HG03103 (cell line): ENCODE results near the gene IGF2BP2.

Source experiments
- ATAC-seq: cut with Tn5 transposase; IDR thresholded peaks from one replicate; pipeline ENCODE4 v1.9.1; 2021; ENCODE audit warnings: low read depth; ENCODE audit not compliant: unreplicated experiment

Gene IGF2BP2

DNA sequence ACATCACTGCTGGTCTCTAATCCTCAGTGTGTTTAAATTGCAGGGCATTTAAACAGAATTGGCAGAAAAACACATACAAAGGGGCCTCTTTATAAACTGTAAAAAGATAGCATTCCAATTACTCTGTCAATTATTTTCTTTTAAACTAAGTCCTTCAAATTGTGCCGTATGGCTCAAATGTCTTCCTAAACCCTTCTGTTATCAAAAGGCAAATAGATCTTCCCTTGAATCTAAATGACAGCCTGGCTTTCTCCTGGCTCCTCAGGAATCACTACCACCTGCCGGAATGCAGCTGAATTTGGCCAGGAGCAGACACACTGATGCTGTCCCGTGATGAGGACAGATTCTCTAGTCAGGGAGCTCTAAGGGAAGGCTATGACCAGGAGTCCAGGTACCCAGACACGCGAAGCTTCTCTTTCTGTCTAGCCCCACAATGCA, 85.6 kb downstream of the IGF2BP2 start:
- ATAC-seq: no peak

DNA sequence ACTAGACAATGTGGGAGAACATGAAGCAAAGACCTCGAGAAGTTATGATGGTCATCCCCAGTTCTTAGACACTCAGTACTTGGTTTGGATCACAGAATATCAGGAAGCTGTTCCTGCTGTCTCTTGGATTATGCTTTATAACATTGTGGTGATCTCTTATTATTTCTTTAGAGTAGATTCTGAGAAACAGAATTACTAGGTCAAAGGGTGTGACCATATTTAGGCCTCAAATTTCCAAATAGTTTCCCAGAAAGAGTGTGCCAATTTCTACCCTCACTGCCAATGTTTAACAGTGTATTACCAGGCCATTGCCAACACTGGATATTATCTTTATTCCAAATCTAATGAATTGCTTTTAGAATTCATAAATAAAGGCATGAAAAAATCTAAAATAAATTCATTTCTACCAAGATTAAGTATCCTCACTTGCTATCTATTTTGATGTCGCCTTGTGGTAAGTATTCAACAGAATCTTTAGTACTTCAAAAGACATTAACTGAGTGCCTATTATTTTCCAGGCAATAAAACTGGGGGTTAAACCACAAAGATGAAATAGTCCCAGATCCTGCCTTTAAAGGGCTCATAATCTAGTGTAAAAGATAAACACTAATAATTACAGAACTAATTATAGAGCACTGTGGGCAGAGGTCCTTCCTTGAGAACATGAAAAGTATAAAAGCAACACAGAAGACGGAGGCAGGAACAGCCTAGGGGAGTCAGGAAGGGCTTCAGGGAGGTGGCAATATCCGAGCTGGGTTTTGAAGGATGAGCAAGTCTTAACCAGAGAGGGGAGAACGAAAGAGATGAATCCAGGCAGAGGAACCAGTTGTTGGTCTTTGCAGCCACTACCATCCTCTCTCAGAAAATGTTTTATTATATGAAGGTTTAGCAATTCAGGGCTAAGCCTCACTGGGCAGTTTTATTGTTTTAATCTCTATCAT, 86.8 kb downstream of the IGF2BP2 start:
- no peak for ATAC-seq

DNA sequence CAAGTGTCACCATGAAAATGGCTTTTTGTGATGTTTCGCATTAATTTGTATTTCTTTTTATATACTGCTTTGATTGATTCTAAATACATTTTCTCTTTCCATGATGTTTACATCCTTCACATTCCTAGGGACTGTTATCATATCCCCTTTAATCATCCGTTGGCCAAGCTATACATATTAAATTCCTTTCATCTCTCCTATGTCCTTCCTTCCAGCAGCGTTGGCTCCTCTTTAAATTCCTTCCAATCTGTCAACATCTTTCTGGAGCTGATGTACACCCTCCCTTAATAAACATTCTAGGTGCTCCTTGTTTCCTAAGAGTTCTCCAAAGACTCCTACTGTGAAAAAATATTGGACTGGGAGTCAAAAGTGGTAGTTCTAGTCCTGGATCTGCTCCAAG, 87.8 kb downstream of the IGF2BP2 start:
- ATAC-seq: no peak

GRCh38 chr3:185734725-185735096, 90.1 kb downstream of the IGF2BP2 start:
- no peak for ATAC-seq

GRCh38 chr3:185733980-185734724, 90.7 kb downstream of the IGF2BP2 start:
- no peak for ATAC-seq

GRCh38 chr3:185732782-185733181, 92.1 kb downstream of the IGF2BP2 start:
- ATAC-seq: no peak

GRCh38 chr3:185730550-185730949, 94.3 kb downstream of the IGF2BP2 start:
- no peak for ATAC-seq

DNA sequence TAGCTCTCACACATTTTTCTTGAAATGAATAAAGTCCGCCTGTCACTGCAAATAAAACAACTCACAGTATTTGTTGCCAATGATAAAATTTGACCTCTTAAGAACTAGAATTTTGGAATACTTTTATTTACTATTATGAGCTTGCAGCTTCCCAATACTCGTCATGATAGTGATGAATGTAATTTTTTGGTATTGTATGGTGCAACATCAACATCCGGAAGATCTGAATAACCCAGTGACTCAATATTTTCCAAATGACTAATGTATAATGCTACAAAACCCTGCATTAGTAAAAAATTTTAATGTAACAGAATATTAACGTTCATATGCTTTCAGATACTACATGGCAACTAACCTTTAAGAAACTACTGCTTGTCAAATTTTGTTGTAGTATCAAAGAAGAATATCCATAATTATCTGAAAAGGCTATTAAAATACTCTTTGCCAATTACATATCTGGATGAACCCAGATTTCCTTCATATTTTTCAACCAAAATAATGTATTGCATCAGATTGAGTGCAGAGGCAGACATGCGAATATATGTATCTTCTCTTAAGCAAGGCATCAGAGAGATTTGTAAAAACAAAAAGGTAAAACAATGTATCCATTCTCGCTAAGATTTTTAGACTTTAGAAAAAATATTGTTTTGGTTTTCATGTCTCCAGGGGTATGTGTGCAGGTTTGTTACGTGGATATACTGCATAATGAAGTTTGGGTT, 95.3 kb downstream of the IGF2BP2 start:
- no peak for ATAC-seq

- no peak for ATAC-seq
These were observed 96.1 kb downstream of the IGF2BP2 start for GRCh38 chr3:185728630-185729336.

- no peak for ATAC-seq
These were observed 97.0 kb downstream of the IGF2BP2 start for GRCh38 chr3:185727873-185728272.

DNA sequence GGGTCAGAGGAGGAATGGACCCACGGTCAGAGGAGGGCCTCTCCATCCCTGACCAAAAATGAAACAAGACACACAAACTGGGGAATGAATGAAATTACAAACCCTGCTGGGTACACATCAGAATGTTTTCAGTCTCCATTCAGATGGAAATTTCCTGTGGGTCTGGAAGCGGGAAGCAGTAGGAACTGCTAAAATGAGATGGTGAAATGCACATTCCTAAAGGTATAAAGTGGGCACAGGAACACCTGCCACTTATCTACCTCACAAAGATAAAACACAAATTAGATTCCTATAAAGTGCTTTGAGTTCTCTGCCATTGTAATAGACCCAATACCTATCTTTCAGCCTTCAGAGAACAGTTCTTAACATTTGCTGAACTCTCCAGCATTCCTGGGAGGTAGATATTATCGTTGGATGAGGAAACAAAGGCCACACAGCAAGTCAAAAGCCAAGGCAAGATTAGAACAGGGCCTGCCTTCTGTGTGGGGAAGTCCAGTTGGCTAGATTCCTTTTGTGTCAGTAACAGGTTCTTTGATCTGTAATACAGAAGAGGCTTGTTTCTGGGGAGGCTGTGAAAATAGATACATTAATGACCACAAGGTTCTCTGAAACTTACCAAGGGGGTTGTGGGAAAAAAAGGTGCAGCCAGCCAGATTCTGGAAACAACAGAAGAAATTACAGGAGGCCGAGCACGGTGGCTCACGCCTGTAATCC, 98.4 kb downstream of the IGF2BP2 start:
- no peak for ATAC-seq

GRCh38 chr3:185724761-185725160, 100.1 kb downstream of the IGF2BP2 start:
- no peak for ATAC-seq

- no peak for ATAC-seq
These were observed 100.6 kb downstream of the IGF2BP2 start for GRCh38 chr3:185724251-185724650.

- ATAC-seq: no peak
These were observed 102.0 kb downstream of the IGF2BP2 start for GRCh38 chr3:185722881-185723280.

GRCh38 chr3:185721970-185722369, 102.9 kb downstream of the IGF2BP2 start:
- ATAC-seq: no peak

- no peak for ATAC-seq
These were observed 104.5 kb downstream of the IGF2BP2 start for GRCh38 chr3:185720326-185720725.

- ATAC-seq: no peak
These were observed 105.9 kb downstream of the IGF2BP2 start for GRCh38 chr3:185718736-185719593.

GRCh38 chr3:185717627-185718402, 107.0 kb downstream of the IGF2BP2 start:
- ATAC-seq: no peak
